ENCODE data around the gene CPLX1.
"Not testable (repeated sequence)": the region's sequence is repeated elsewhere in the genome, so short reads cannot be mapped to it uniquely, and the experiment has no call there.

The CPLX1 gene

DNA sequence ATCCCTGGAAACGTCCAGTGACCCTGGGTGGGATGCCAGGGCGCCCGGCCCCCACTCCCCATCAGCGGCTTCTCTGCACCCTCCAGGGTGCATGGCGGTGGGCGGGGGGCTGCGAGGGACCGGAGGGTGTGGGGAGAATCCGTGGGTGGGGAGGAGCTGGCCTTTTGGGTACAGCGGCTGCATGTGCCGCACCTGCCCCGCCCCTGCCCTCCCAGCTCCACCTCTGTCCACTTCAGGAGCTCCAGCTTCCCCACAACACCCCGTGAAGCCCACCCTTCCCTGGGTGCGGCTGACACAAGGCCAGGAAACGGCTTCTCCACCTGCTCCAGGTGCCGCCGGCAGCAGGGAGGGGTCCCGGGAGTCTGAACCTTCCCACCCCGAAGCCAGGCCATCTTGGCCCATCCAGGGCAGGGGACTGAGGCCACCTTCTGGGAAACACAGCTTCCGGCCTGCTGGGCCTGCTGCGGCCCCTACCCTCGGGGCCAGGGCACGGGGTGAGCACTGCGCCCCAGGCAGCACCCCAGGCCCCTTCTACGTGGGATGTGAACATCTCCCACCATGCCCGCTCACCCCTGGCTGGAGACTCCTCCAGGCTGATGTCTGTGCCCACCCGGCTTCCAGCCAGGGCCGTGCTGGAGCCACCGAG, 34.6 kb downstream of the CPLX1 start:
- DNase-seq: no peak

DNA sequence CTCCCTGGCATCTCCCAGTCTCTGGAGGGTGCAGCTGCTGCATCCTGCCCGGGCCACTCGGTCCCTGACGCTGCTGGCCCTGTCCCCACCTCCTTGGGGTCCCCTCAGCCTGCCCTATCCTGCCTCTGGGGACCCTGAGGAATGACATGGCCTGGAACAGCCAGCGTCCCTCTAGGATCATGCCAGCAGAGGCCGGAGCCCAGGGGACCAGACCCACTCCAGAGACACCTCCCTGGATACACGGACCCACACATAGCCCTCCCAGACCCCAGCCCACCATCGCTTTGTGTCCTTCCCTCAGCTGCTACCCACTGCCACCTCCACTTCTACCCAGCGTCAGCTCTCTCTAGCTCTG, 35.5 kb downstream of the CPLX1 start:
- no peak for DNase-seq

DNA sequence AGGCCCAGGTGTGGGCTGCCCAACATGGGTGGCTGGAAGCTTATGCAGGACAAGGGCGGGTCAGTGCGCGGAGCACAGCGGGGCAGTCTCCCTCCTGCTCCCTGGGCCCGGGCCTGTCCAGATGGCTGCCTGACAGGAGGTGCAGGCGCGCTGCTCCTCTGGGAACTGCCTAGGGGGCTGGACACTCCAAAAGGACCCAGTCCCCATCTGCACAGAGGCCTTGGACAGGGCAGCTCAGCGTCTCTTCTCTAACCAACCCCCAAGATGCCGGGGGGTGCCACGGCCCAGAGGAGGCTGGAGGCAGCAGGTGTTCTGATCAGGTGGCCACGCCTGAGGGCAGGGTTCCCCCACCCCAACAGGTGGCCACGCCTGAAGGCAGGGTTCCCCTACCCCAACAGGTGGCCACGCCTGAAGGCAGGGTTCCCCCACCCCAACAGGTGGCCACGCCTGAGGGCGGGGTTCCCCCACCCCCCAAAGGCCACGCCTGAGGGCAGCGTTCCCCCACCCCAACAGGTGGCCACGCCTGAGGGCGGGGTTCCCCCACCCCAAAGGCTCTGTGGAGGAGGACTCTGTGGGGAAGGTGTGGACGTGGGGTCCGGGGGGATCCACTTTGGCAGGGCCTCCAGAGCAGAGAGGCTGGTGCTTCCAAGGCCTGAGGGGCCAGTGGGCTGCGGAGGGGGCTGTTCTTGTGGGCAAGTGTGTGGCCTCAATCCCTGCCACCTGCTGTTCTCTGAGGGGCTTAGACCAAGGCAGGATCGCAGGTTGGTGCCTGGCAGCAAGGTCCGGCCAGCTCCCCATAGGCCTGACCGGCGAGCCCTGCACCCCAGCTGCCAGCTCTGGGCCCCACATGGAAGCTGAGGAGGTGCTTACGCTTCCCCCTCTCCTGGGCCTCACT, 36.1 kb downstream of the CPLX1 start:
- DNase-seq: no peak

DNA sequence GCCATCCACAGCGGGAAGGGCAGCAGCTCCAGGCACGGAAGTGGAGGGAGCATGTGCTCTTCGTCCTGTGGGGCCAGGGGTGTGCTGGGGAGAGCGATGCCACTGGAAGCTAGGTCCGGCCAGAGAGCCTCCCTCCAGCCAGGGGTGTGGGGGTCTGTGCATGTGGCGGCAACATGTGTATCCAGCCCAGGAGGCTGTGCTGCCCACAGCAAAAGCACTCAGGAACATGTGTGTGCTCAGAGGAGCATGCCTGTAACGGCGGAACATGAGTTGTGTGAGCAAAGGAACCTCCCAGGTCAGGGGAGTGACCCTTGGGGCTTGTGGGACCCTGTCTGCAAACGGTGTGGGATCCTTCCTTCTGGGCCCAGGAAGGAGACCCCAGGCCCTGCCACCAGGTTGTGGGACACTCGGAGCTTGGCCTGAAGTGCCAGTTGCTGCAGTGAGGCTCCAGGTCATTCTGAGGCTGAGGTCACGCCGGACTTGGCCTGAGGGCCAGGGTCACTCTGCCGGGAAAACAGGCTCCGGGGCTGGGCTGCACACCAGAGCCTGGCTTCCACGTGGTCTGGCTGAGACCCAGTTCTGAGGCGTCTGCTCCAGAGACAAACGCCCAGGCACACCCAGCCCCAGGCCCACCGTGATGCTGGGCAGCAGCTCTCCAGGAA, 37.2 kb downstream of the CPLX1 start:
- DNase-seq: no peak

DNA sequence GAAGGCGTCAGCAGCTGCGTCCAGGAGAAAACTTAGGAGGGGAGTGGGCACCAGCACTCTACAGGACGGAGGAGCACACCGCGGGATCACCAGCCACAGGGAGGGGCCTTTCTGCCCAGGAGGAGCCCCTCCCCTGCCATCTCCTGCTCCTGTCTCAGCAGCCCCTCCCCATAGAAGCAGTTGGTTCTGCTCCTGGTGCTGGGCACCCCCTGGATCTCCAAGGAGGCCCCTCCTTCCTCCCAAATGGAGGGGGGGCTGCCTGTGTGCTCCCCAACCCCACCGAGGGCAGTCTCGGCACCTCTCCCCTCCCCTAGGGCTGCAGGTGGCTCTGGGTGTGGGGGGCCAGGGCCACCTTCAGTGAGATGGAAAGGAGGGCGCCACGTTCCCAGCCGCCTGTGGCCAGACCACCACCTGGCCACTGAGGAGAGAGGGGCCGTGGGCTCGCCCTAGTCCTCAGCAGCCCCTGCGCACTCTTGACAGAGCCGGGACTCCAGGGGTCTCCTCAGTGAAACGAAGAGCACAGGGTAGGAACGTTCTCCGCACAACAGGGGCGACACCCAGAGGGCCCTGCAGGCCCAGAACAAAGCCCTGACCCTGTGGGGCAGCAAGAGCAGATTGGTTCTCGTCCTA, 37.8 kb downstream of the CPLX1 start:
- no peak for DNase-seq

DNA sequence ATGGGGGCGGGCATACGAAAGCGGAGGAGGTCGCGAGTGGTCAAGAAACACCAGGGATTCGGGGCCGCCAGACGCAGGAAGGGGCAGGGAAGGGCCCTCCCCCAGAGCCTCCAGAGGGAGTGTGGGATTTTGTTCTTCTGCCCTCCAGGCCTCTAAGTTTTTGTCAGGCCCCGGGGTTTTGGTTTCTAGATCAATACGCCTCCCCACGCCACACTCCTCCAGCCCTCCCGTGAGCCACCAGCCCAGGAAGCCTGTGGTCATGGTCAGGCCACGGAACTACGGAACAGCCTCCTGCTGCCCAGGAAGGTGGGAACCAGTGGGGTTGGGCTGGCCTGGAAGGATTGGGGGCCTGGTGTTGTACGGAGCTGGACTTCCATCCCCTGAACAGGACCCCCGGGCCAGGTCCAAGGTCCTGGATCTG, 38.4 kb downstream of the CPLX1 start:
- DNase-seq: no peak

DNA sequence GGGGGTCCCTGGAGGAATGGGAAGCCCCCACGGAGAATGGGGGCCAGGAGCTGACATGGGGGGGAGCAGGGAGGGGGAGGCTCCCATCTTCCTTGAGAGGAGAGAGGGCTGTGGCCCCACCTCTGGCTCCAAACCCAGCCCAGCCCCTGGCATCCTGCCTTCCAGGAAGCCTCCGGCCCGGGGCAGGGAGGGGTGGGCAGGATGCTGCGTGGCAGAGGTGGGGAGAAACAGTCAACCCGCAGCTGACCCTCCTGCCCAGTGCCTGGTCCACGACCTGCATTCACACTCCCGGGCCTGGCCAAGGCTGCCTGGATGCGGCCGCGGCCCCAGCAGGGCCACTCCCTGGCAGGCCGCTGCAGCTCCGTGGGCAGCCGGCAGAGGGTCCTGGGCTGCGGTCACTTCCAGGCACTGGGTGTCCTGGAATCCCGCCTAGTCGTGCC, 39.0 kb downstream of the CPLX1 start:
- DNase-seq: no peak

DNA sequence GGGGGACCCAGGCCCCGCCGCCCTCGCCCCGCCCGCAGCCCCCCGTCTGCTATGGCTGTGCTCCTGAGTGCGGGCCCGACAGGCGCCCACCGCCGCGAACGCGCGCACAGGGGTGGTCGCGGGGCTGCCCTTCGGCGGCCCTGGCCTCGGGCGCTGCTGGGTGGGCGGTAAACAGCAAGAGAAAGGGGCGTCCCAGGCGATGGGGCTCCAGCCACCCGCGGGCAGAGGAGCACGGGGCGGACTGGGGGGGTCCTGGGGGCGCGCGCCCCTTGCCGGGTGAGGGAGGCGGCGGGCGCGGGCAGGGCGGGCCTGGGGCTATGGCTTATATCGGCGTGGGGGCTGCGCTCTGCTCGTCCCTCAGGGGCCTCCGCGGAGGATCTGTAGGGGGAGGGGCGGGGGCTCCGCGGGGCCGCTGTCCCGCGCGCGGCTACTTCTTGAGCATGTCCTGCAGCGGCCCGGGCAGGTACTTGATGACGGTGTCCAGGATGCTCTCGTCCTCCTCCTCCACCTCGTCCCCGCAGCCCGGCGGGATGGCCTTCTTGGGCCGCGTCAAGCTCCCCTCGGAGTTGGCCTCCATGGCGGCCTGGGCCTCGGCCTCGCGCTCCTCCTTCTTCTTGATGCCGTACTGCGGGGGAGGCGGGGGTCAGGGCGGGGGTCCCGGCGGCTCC, 39.7 kb downstream of the CPLX1 start:
- no peak for DNase-seq

DNA sequence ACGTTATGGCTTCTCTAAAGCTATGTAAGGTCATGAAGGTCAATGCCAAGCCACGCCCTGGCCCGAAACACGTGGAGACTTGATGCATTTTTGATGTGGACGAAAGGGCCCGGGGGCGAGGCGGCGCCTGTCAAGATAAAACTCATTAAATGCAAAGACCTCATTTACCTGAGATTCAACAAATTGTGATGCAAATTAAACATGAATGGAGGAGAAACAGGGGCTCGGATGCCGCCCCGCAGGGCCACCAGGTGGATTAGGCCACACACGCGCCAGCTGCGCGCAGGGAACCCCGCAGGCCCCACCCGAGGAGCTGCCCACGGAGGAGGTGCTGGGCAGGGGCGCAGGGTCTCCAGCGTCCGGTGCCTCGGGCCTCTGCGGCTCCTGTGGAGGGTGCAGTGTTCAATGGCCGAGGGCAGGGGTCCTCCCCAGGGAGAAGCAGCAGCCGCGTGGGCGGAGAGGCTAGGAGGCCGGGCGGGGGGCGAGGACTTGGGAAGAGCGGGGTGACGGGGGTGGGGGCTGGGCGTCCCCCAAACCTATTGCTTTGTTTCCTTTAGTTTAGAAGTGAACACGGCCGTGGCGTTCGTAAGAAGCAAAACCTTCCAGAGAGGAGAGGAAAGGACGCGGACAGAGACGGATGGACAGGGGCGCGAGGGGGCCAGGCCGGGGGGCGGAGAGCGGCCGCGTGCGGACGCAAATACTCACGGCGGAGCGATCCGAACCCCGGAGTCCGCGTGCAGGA, 40.4 kb downstream of the CPLX1 start:
- DNase-seq: no peak

DNA sequence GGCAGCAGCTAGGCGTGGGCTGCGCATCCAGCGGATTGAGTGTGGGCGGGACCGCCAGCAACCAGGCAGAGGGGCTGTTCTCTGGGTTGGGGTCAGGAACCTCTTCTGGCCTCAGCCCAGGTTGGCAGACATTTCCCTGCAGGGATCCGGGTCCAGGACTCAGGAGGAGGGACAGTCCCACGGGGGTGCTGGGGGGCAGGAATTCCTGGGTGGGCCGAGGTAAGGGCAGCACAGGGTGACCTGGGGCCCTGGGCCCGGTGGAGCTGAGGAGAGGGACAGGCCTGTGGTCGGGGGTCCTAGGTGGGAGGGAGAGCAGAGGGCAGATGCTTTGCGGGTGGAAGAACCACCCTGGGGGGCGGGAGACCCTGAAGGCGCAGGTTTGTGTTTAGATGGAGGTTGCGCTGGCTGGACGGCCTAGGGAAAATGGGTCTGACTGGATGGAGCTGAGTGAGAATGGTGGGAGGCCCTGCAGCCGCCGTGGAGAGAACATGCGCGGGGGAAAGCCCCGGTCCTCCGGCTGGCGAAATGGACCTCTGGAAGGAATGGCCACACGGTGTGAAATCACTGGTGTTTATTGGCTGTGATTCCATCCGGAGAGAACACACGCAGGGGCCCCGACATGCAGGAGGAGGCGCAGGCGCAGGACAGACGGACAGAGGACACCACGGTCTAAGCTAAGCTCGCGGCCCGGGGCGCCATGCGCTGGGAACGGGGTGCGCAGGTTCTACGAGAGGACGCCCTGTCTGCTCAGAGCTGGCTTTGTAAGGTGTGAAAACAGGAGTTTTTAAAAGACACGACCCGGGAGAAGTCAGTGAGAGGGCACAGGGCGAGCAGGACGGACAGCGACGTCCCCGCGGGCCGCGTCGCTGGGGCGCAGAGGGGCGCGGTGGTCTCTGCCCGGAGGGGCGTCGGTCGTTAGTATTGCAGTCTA, 41.3 kb downstream of the CPLX1 start:
- DNase-seq: no peak

DNA sequence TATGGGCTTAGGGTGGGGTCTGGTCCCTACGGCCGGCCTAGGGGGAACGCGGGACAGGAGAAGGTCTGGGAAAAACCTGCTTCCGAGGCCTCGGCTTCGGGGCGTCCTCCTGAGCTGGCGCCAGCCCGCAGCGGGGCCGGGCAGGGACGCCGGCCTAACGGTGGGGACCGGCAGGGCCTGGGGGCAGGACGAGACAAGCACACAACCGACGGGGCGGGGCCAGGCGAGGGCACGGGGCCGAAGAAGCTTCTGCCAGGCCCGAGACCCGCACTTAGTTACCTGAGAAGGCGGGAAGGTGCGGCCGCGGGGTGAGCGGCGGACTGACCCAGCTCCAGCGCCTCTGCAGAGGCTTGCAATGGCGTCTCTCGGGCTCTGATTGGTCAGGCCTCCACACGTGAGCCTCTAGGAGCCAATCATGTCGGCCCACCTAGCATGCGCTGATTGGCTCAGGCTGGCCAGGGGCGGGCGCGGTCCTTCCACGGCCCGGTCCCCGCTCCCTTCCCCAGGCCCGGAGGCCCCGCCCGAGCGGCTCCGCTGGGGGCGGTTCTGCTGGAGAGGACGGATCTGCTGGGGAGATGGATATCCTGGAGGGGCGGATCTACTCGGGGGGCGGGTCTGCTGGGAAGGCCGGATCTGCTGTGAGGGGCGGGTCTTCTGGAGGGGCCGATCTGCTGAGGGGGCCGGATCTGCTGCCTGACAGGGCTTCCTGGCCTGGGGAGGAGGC, 44.3 kb downstream of the CPLX1 start:
- peak; percentile 99 for DNase-seq

DNA sequence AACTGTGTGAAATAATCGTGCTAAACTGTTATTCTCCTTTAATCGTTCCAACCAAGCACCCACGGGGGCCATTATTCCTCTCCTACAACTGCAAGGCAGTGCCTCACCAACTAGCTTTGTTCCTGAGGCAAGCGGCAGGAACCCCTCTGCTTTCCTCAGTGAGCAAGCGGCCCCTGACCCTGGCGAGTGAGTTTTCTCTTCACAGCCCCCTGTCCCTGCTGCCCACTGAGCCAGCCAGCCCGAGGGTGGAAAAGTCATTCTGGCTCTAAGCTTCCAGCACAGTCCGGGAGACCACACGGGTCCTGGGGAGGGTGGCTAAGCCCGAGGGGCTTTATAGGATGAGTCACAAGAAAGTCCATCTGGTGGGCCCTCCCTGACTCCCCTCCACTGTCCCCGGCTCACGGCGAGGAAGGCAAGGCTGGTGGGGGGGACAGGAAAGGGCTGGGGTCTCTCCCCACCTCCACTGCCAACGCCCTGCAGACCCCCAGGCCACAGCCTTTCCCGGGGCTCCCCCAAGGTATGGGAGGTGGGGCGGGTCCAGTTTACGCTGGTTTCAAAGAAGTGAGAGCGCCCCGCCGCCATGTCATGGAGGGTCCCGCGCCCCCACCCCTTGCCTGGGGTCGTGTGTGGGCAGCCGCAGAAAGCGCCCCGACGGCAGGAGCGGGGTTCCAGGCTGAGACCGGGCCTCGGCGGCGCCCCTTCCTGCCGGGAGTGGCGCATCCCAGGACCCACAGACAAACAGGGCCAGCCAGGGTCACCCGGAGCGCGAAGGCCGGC, 45.0 kb downstream of the CPLX1 start:
- DNase-seq: no peak

DNA sequence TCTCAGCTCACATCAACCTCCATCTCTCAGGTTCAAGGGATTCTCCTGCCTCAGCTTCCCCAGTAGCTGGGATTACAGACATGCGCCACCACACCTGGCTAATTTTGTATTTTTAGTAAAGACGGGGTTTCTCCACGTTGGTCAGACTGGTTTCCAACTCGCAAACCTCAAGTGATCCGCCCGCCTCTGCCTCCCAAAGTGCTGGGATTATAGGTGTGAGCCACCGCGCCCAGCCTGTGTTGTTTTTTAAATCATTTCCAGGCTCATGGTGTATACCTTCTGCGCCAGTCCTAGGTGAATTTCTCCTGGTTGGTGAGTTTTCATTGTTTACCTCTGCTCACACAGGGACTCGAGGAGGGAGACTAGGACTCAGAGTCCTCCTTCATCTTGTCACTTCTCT, 45.7 kb downstream of the CPLX1 start:
- not testable (repeated sequence) for DNase-seq

DNA sequence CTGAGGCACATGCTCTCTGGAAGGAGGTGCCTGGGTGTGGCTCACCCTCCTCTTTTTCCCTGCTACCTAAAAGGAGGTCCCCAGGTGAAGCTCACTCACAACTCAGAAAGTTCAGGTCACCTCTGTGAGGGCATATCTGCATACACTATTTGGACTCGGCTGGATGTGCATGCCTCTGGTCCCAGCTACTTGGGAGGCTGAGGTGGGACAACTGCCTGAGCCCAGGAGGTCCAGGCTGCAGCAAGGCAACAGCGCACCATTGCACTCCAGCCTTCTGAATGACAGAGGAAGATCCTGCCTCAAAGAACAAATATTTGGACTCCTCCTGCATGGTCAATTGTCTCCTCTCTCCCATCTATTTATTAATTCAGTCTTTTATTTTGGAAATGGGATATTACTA, 46.4 kb downstream of the CPLX1 start:
- no peak for DNase-seq

DNA sequence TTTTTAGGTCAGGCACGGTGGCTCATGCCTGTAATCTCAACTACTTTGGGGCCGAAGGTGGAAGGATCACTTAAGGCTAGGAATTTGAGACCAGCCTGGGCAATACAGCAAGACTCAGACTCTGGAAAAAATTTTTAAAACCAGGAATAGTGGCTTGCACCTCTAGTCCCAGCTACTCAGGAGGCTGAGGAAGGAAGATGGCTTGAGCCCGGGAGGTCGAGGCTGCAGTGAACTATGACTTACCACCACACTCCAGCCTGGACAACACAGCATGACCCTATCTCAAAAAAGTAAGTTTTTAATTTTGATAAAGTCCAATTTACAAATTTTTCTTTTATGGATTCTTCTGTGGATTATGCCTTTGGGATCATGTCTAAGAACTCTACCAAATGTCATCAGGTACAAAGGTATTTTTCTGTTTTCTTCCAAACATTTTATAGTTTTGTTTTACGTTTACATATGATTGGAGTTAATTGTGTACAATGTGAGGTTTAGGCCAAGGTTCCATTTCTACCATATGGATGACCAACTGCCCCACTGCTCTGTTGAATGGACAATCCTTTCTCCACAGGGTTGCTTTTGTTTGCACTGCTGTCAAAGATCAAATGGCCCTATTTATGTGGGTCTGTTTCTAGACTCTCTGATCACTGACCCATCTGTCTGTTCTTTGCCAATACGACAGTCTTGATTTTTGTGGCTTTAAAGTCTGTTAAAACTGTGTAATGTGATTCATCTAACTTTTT, 48.2 kb downstream of the CPLX1 start:
- DNase-seq: no peak

DNA sequence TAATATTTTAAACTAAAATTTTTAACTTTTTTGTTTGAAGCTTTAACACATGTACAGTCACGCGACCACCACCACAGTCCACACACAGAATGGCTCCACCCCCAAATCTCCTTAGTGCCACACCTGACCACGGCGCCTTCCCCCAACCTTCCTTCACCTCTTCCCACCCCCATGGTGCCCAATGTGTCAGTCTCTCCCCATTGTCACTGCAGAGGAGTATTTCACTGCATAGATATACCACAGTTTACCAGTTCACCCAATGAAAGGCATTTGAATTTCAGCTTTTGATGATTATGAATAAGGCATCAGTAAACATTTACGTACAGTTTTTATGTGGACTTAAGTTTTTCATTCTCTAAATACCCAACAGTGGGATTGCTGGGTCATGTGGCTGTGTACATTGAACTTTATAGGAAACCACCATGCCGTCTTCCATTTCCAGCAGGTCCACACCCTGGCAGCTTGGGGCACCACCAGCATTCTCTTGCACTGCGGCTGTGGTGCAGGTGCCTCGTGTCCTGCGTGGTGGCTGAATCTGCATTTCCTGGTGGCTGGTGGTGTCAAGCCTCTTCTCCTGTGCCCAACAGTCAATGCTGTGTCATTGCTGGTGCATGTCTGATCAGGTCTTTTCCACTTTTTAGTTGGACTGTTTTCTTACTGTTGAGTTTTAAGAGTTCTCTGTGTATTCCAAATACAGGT, 49.0 kb downstream of the CPLX1 start:
- no peak for DNase-seq

DNA sequence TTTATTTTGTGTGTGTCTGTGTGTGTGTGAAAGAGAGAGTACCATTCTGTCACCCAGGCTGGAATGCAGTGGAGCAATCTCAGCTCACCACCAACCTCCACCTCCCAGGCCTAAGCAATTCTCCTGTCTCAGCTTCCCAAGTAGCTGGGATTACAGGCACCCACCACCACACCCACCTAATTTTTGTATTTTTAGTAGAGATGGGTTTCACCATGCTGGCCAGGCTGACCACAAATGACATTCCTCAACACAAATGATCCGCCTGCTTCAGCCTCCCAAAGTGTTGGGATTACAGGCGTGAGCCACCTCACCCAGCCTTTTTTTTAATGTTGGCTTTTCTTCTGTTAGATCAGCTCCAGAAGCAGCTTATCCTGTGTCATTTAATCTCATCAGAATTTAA, 50.4 kb downstream of the CPLX1 start:
- DNase-seq: not testable (repeated sequence)

Data from fibroblast of skin of abdomen (primary cell).